Measurements from ENCODE around the gene DDAH2.

Gene DDAH2

DNA sequence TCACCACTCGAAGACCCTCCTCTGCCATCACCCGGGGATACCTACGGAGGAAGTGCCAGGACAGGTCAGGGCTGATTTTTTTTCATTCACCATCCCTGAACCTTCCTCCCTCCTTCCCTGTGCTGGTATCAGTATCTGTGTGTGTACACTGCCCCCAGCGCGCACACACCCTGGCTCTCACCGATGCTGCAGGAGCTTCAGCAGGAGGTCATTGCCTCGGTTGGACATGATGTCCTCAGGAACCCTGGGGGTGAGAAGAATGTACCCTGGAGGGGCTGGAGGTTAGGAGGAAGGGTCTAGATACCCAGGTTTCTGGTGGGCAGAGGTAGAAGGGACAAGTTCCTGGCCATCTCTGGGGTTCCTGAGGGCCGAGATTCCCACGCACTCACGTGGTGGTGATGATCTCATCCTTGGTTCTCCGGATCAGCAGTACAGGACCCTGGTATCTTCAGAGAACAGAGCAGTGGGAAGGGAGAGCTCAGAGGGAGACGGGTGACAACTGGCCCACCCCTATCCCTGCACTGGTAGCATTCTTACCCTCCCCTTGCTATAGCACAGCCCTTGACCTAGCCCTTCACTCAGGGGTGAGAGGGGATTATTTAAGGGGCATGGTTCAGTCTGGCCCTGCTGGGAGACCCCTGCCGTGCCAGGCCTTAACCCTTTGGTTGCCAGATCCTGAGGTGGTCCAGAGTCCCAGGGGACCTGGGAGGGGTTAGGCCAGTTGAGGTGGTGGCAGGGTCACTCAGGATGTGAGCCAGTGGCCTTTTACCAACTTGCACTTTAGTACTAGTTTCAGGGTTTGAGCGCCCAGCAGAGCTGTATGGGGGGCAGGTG lies 41.0 kb downstream of the DDAH2 start:
- POLR2A ChIA-PET, result interaction anchor here (0.5 to 1.4 kb wide), 6 partner anchors 15 to 440 kb away, joined by 3 to 10 read pairs (median 4); partner anchors contain the start of genes ABHD16A, ATF6B and HSPA1B
- H3K36me3 ChIP-seq (ENCODE audit: control insufficient read depth in 2 of 2, insufficient read depth in 1 of 2, low read length in 2 of 2), result peaks cover 0 to 66% of the 10 kb centered on the region in 2 experiments; a peak in 1 of 3 replicates

DNA sequence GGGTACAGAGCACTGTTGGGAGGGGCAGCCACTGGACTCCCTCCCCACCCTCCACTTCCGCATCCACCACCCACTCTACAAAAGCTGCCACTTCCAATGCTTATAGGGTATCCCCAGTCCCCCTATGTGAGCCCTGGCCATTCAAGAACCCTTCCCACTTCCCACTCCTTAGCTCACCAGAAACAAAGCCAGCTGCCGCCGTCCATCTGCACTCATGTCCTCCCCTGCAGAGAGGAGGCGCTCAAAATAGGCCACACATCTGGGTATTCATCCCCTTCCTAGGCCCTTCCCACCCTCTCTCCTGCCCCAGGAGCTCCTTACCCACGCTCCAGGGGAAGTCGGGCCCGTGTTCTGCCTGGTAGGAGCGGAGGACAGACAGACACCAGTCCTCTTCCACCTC lies 41.8 kb downstream of the DDAH2 start:
- Histone ChIP-seq H3K4me3 (ENCODE audit: low read depth, low read length) (no peak overlapping the region), H3K4me1 (ENCODE audit: control insufficient read depth, insufficient read depth, low read length) (no peaks in the 10 kb centered on the region), H3K9me3 (ENCODE audit: control insufficient read depth, insufficient read depth, low read depth, low read length) (no peaks in the 10 kb centered on the region), H3K36me3 (ENCODE audit: control insufficient read depth in 2 of 2, insufficient read depth in 1 of 2, low read length in 2 of 2) (peaks cover 0 to 60% of the 10 kb centered on the region in 2 experiments; a peak in 1 of 3 replicates), H3K27ac (ENCODE audit: extremely low read depth, low read depth, low read length) (no peak overlapping the region)
- TF ChIP-seq, protein P1, sequence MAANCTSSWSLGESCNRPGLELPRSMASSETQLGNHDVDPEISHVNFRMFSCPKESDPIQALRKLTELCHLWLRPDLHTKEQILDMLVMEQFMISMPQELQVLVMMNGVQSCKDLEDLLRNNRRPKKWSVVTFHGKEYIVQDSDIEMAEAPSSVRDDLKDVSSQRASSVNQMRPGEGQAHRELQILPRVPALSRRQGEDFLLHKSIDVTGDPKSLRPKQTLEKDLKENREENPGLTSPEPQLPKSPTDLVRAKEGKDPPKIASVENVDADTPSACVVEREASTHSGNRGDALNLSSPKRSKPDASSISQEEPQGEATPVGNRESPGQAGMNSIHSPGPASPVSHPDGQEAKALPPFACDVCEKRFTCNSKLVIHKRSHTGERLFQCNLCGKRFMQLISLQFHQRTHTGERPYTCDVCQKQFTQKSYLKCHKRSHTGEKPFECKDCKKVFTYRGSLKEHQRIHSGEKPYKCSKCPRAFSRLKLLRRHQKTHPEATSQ (tag by site-specific recombination; IDR thresholded peaks at IDR 0.05), result no peak
- TF ChIP-seq ZNF274 (IDR thresholded peaks at IDR 0.05; ENCODE audit: low read length) (no peak), ZNF274 (tag by site-specific recombination; IDR thresholded peaks at IDR 0.05; ENCODE audit: borderline replicate concordance) (no peak), ZNF302 (tag by site-specific recombination; IDR thresholded peaks at IDR 0.05; ENCODE audit: low read depth) (no peak), ZNF10 (tag by site-specific recombination; IDR thresholded peaks at IDR 0.05) (no peak), ZNF555 (tag by site-specific recombination; conservative IDR thresholded peaks at IDR 0.05) (no peak)
- TF ChIP-seq, protein P2, sequence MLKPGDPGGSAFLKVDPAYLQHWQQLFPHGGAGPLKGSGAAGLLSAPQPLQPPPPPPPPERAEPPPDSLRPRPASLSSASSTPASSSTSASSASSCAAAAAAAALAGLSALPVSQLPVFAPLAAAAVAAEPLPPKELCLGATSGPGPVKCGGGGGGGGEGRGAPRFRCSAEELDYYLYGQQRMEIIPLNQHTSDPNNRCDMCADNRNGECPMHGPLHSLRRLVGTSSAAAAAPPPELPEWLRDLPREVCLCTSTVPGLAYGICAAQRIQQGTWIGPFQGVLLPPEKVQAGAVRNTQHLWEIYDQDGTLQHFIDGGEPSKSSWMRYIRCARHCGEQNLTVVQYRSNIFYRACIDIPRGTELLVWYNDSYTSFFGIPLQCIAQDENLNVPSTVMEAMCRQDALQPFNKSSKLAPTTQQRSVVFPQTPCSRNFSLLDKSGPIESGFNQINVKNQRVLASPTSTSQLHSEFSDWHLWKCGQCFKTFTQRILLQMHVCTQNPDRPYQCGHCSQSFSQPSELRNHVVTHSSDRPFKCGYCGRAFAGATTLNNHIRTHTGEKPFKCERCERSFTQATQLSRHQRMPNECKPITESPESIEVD (tag by site-specific recombination; IDR thresholded peaks at IDR 0.05), result no peak
- POLR2A ChIA-PET, result interaction anchor here (0.5 to 1.4 kb wide), 6 partner anchors 16 to 441 kb away, joined by 3 to 10 read pairs (median 4); partner anchors contain the start of genes ABHD16A, ATF6B and HSPA1B
- CTCF ChIA-PET, result interaction anchor here (0.6 kb wide), 1 partner anchor 22 kb away, joined by 3 read pairs; the partner anchor contains the start of gene GPANK1

More for the DNA sequence above, 41.0 kb downstream of the DDAH2 start:
- no peak overlapping the region for H3K27ac ChIP-seq (ENCODE audit: extremely low read depth, low read depth, low read length)
- TF ChIP-seq ZIC2 (tag by site-specific recombination; IDR thresholded peaks at IDR 0.05), result 0 out of 2 replicates have a peak, but pooled peaks have one; percentile 13
- no peak for TF ChIP-seq ZNF335 (tag by site-specific recombination; conservative IDR thresholded peaks at IDR 0.05)
- peak; percentile 62 for TF ChIP-seq ZNF600 (tag by site-specific recombination; IDR thresholded peaks at IDR 0.05)
- TF ChIP-seq, protein P3, sequence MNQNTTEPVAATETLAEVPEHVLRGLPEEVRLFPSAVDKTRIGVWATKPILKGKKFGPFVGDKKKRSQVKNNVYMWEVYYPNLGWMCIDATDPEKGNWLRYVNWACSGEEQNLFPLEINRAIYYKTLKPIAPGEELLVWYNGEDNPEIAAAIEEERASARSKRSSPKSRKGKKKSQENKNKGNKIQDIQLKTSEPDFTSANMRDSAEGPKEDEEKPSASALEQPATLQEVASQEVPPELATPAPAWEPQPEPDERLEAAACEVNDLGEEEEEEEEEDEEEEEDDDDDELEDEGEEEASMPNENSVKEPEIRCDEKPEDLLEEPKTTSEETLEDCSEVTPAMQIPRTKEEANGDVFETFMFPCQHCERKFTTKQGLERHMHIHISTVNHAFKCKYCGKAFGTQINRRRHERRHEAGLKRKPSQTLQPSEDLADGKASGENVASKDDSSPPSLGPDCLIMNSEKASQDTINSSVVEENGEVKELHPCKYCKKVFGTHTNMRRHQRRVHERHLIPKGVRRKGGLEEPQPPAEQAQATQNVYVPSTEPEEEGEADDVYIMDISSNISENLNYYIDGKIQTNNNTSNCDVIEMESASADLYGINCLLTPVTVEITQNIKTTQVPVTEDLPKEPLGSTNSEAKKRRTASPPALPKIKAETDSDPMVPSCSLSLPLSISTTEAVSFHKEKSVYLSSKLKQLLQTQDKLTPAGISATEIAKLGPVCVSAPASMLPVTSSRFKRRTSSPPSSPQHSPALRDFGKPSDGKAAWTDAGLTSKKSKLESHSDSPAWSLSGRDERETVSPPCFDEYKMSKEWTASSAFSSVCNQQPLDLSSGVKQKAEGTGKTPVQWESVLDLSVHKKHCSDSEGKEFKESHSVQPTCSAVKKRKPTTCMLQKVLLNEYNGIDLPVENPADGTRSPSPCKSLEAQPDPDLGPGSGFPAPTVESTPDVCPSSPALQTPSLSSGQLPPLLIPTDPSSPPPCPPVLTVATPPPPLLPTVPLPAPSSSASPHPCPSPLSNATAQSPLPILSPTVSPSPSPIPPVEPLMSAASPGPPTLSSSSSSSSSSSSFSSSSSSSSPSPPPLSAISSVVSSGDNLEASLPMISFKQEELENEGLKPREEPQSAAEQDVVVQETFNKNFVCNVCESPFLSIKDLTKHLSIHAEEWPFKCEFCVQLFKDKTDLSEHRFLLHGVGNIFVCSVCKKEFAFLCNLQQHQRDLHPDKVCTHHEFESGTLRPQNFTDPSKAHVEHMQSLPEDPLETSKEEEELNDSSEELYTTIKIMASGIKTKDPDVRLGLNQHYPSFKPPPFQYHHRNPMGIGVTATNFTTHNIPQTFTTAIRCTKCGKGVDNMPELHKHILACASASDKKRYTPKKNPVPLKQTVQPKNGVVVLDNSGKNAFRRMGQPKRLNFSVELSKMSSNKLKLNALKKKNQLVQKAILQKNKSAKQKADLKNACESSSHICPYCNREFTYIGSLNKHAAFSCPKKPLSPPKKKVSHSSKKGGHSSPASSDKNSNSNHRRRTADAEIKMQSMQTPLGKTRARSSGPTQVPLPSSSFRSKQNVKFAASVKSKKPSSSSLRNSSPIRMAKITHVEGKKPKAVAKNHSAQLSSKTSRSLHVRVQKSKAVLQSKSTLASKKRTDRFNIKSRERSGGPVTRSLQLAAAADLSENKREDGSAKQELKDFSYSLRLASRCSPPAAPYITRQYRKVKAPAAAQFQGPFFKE (tag by site-specific recombination; IDR thresholded peaks at IDR 0.05; ENCODE audit: borderline replicate concordance), result no peak
- TF ChIP-seq, protein P4, sequence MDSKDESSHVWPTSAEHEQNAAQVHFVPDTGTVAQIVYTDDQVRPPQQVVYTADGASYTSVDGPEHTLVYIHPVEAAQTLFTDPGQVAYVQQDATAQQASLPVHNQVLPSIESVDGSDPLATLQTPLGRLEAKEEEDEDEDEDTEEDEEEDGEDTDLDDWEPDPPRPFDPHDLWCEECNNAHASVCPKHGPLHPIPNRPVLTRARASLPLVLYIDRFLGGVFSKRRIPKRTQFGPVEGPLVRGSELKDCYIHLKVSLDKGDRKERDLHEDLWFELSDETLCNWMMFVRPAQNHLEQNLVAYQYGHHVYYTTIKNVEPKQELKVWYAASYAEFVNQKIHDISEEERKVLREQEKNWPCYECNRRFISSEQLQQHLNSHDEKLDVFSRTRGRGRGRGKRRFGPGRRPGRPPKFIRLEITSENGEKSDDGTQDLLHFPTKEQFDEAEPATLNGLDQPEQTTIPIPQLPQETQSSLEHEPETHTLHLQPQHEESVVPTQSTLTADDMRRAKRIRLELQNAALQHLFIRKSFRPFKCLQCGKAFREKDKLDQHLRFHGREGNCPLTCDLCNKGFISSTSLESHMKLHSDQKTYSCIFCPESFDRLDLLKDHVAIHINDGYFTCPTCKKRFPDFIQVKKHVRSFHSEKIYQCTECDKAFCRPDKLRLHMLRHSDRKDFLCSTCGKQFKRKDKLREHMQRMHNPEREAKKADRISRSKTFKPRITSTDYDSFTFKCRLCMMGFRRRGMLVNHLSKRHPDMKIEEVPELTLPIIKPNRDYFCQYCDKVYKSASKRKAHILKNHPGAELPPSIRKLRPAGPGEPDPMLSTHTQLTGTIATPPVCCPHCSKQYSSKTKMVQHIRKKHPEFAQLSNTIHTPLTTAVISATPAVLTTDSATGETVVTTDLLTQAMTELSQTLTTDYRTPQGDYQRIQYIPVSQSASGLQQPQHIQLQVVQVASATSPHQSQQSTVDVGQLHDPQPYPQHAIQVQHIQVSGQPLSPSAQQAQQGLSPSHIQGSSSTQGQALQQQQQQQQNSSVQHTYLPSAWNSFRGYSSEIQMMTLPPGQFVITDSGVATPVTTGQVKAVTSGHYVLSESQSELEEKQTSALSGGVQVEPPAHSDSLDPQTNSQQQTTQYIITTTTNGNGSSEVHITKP (tag by site-specific recombination; IDR thresholded peaks at IDR 0.05), result peak; percentile 50; the same call in 1 of the 2 replicates
- no peaks in the 10 kb centered on the region for H3K9me3 ChIP-seq (ENCODE audit: control insufficient read depth, insufficient read depth, low read depth, low read length)
- CTCF ChIA-PET, result interaction anchor here (0.6 to 4.6 kb wide), 5 partner anchors 8 to 82 kb away, joined by 3 to 24 read pairs (median 3); partner anchors contain the start of genes GPANK1 and LY6G5C
- no peaks in the 10 kb centered on the region for H3K4me1 ChIP-seq (ENCODE audit: control insufficient read depth, insufficient read depth, low read length)
- H3K4me3 ChIP-seq (ENCODE audit: low read depth, low read length), result no peak overlapping the region

All from HEK293 (cell line).